Measurements from ENCODE around the gene NR2C2. TPM values are rescaled to one million over a fixed set of nuclear protein-coding genes. Genes with fewer than 3 reads are reported as not detected.

The NR2C2 gene
- total and polyA plus RNA-seq, 10 of the 15 experiments (the other 5 are each of a cell fraction or from before 2014, with no cell fraction given): 2.7 to 30.3 (median 18.3) TPM

- Histone ChIP-seq H2AFZ (ENCODE audit: control insufficient read depth, low read depth, low read length) (no peak overlapping the region), H3K79me2 (ENCODE audit: control insufficient read depth, insufficient read depth, low read length) (no peaks in the 10 kb centered on the region), H3K36me3 (ENCODE audit: control insufficient read depth in 2 of 2, insufficient read depth in 2 of 2, low read length in 1 of 2) (peaks cover 25 to 67% of the 10 kb centered on the region in 2 experiments), H3K4me1 (ENCODE audit: control insufficient read depth, insufficient read depth, low read length) (peaks cover 9% of the 10 kb centered on the region), H4K20me1 (ENCODE audit: control insufficient read depth, insufficient read depth) (no peaks in the 10 kb centered on the region), H3K27ac (ENCODE audit: control insufficient read depth, insufficient read depth) (no peak overlapping the region), H3K27me3 (replicated peaks in 1 of 2; ENCODE audit: control insufficient read depth in 2 of 2, insufficient read depth in 2 of 2, low read length in 1 of 2) (no peaks in the 10 kb centered on the region), H3K4me2 (ENCODE audit: control insufficient read depth, insufficient read depth) (no peak overlapping the region), H3K9me3 (replicated peaks; ENCODE audit: control insufficient read depth, insufficient read depth, low read length) (no peaks in the 10 kb centered on the region), H3K4me3 (no peak overlapping the region), H3K9ac (ENCODE audit: control insufficient read depth, insufficient read depth, low read length) (no peak overlapping the region)
- in situ Hi-C loops (cut with MboI) (no loop called here), intact Hi-C loops (cut with micrococcal nuclease; ENCODE audit: unreplicated experiment) (no loop called here)
- DNase-seq (ENCODE audit: low read depth, low spot score) (no peak), FAIRE-seq (no peak), ATAC-seq (no peak)
- ChIA-PET POLR2A (no interaction called here), CTCF (no interaction called here), RAD21 (ENCODE audit: unreplicated experiment) (no interaction called here), SMC1A (ENCODE audit: uncharacterized antibody, unreplicated experiment) (no interaction called here)
- no peak for TF ChIP-seq IRF4 (IDR thresholded peaks at IDR 0.05; ENCODE audit: low read depth, low read length)
- 92% methylated on average over 3 of the region's 3 CpGs for WGBS (ENCODE audit: insufficient coverage, insufficient replicate concordance, low lambda C conversion rate, missing lambda C conversion rate)
- BruUV-seq (replicated peaks): no TSS peak
These were observed 93.5 kb downstream of the NR2C2 start for GRCh38 chr3:15040844-15041243.

GRCh38 chr3:15041950-15042349 is 94.6 kb downstream of the NR2C2 start:
- Histone ChIP-seq H3K27me3 (replicated peaks in 1 of 2; ENCODE audit: control insufficient read depth in 2 of 2, insufficient read depth in 2 of 2, low read length in 1 of 2) (no peaks in the 10 kb centered on the region), H3K9ac (ENCODE audit: control insufficient read depth, insufficient read depth, low read length) (no peak overlapping the region), H3K4me2 (ENCODE audit: control insufficient read depth, insufficient read depth) (no peak overlapping the region), H3K27ac (ENCODE audit: control insufficient read depth, insufficient read depth) (no peak overlapping the region), H3K4me3 (no peak overlapping the region), H3K9me3 (replicated peaks; ENCODE audit: control insufficient read depth, insufficient read depth, low read length) (no peaks in the 10 kb centered on the region), H2AFZ (ENCODE audit: control insufficient read depth, low read depth, low read length) (no peak overlapping the region), H3K79me2 (ENCODE audit: control insufficient read depth, insufficient read depth, low read length) (no peaks in the 10 kb centered on the region), H3K4me1 (ENCODE audit: control insufficient read depth, insufficient read depth, low read length) (peaks cover 9% of the 10 kb centered on the region), H3K36me3 (ENCODE audit: control insufficient read depth in 2 of 2, insufficient read depth in 2 of 2, low read length in 1 of 2) (peaks cover 29 to 69% of the 10 kb centered on the region in 2 experiments), H4K20me1 (ENCODE audit: control insufficient read depth, insufficient read depth) (no peaks in the 10 kb centered on the region)
- ChIA-PET POLR2A (no interaction called here), CTCF (no interaction called here), SMC1A (ENCODE audit: uncharacterized antibody, unreplicated experiment) (no interaction called here), RAD21 (ENCODE audit: unreplicated experiment) (no interaction called here)
- FAIRE-seq: no peak
- intact Hi-C loops (cut with micrococcal nuclease; ENCODE audit: unreplicated experiment): no loop called here
- no peak for ATAC-seq
- DNase-seq (ENCODE audit: low read depth, low spot score): no peak
- WGBS (ENCODE audit: insufficient coverage, insufficient replicate concordance, low lambda C conversion rate, missing lambda C conversion rate): 91% methylated on average over 3 of the region's 3 CpGs
- in situ Hi-C loops (cut with MboI): no loop called here
- no TSS peak for BruUV-seq (replicated peaks)
- TF ChIP-seq ZBTB40 (IDR thresholded peaks at IDR 0.05; ENCODE audit: borderline replicate concordance): no peak
- TF ChIP-seq SREBF2 (IDR thresholded peaks at IDR 0.05; ENCODE audit: low read length): no peak
- no peak for TF ChIP-seq SMAD1 (IDR thresholded peaks at IDR 0.05; ENCODE audit: low read depth, partially characterized antibody)
- TF ChIP-seq FOS (IDR thresholded peaks at IDR 0.05; ENCODE audit: borderline replicate concordance, extremely low read depth, insufficient read length): no peak
- TF ChIP-seq ZSCAN29 (IDR thresholded peaks at IDR 0.05): no peak
- TF ChIP-seq TAF1 (IDR thresholded peaks at IDR 0.05; ENCODE audit: borderline replicate concordance, low read depth, low read length): no peak
- TF ChIP-seq SMC3 (IDR thresholded peaks at IDR 0.05; ENCODE audit: borderline replicate concordance, low read length): no peak
- no peak for TF ChIP-seq ZBTB4 (CRISPR knock-in tag; IDR thresholded peaks at IDR 0.05)
- no peak for TF ChIP-seq RAD51 (IDR thresholded peaks at IDR 0.05)
- TF ChIP-seq NFYA (IDR thresholded peaks at IDR 0.05; ENCODE audit: borderline replicate concordance, low read depth, low read length): no peak
- no peak for TF ChIP-seq CHD4 (IDR thresholded peaks at IDR 0.05)
